Subcutaneous adipose tissue (tissue), 4 donors: Measurements from ENCODE around the gene PTP4A2. TPM values are rescaled to one million over a fixed set of nuclear protein-coding genes. Genes with fewer than 3 reads are reported as not detected.

ENCODE experiments used
- total RNA-seq, 4 donors: library from RNA; depleted of rRNA; stranded (reverse); fragments of >200 nt; gene quantifications; one replicate each; pipeline ENCODE4 v1.1.0, GENCODE V29; 2016
- TF ChIP-seq, protein P1 (sequence below): fragments of 450-650 bp; IDR thresholded peaks from one replicate; pipeline ENCODE4 v1.5.1; 2016; ENCODE audit warnings: low read depth, mild to moderate bottlenecking, control low read depth, antibody characterized with exemption, moderate library complexity

PTP4A2 gene
- total RNA-seq, 4 donors from 2014 or later: 223 to 778 (median 268) TPM

GRCh38 chr1:31936278-31936980 lies 1.7 kb downstream of the PTP4A2 start:
- TF ChIP-seq, protein P1, sequence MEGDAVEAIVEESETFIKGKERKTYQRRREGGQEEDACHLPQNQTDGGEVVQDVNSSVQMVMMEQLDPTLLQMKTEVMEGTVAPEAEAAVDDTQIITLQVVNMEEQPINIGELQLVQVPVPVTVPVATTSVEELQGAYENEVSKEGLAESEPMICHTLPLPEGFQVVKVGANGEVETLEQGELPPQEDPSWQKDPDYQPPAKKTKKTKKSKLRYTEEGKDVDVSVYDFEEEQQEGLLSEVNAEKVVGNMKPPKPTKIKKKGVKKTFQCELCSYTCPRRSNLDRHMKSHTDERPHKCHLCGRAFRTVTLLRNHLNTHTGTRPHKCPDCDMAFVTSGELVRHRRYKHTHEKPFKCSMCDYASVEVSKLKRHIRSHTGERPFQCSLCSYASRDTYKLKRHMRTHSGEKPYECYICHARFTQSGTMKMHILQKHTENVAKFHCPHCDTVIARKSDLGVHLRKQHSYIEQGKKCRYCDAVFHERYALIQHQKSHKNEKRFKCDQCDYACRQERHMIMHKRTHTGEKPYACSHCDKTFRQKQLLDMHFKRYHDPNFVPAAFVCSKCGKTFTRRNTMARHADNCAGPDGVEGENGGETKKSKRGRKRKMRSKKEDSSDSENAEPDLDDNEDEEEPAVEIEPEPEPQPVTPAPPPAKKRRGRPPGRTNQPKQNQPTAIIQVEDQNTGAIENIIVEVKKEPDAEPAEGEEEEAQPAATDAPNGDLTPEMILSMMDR: no peak

- TF ChIP-seq, protein P1: no peak
These were observed 3.2 kb downstream of the PTP4A2 start for GRCh38 chr1:31934706-31935629.

DNA sequence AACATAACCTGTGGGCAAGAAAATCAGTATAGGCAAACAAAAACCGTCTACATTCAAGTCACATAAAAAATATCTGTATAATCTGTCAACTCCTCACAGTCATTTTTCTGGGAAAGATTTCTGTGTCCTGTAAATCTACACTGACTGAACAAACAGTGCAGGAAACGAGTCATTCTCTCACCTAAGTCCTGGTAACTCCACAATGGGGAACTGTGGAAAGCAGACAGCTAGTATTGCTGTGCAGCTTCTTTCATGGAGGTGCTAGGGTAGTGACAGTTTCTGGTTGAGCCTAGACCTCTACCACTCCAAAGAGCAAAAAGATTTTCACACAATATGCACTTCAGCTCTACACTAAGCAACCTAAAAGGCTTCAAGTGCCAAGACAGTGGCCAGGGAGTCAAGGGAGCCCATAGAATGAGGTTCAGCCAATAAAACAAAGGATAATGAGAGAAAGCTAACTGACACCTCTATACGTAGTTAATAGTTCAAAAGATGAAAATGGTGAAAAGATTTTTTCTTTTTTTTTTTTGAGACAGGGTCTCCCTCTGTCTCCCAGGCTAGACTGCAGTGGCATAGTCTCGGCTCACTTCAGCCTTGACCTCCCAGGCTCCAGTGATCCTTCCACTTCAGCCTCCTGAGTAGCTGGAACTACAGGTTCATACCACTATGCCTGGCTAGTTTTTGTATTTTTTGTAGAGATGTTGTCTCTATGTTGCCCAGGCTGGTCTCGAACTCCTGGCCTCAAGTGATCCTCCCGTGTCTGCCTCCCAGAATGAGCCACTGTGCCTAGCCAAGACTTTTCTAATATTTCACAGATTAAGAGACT lies 5.5 kb downstream of the PTP4A2 start:
- TF ChIP-seq, protein P1: no peak

GRCh38 chr1:31931593-31932225 lies 6.5 kb downstream of the PTP4A2 start:
- TF ChIP-seq, protein P1: no peak

GRCh38 chr1:31930836-31931592 lies 7.2 kb downstream of the PTP4A2 start:
- TF ChIP-seq, protein P1: no peak

DNA sequence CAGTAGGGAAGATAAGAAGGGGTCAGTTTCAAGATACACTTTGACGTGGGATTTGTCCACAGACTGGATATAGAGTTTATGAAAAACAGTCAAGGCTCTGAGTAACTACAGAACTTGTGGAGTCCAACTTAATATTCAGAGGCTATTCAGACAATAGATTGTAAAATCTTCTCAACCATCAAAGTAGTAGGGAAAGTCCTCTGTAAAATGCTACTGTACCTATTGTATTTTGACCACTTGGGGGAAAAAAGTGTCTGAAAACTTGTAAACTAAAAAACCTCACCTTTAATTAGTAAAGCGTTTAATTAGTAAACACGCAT lies 10.5 kb downstream of the PTP4A2 start:
- TF ChIP-seq, protein P1: no peak
